D721Med (cell line): ENCODE results near the gene CKAP5.

Experiments used
- DNase-seq: peaks from one replicate; pipeline ENCODE4 v3.0.0; 2011; ENCODE audit warnings: low spot score; ENCODE audit not compliant: insufficient read length
- FAIRE-seq: peaks from 2 replicates; lab custom pipeline; 2011; peaks lifted over from hg19 to GRCh38; lab: Jason Lieb, UNC
- CTCF ChIP-seq: IDR thresholded peaks from 2 replicates; pipeline ENCODE4 v1.5.1; 2012; ENCODE audit warnings: mild to moderate bottlenecking, control low read depth; ENCODE audit not compliant: insufficient read depth; ENCODE audit errors: missing control alignments

Gene CKAP5

GRCh38 chr11:46856605-46857343 lies 10.7 kb upstream of the CKAP5 start:
- FAIRE-seq, result no peak
- no peak for TF ChIP-seq CTCF
- no peak for DNase-seq

GRCh38 chr11:46855863-46856262 lies 9.8 kb upstream of the CKAP5 start:
- TF ChIP-seq CTCF, result no peak
- DNase-seq (no peak), FAIRE-seq (no peak)

GRCh38 chr11:46855167-46855566 lies 9.1 kb upstream of the CKAP5 start:
- FAIRE-seq (no peak), DNase-seq (no peak)

GRCh38 chr11:46850829-46851380 lies 4.8 kb upstream of the CKAP5 start:
- no peak for FAIRE-seq
- no peak for TF ChIP-seq CTCF
- DNase-seq, result no peak

More at GRCh38 chr11:46855167-46855566, 9.1 kb upstream of the CKAP5 start:
- no peak for TF ChIP-seq CTCF

GRCh38 chr11:46849631-46850030 lies 3.6 kb upstream of the CKAP5 start:
- TF ChIP-seq CTCF, result no peak
- FAIRE-seq (no peak), DNase-seq (no peak)

GRCh38 chr11:46846510-46846830 lies 390 bp upstream of the CKAP5 start:
- FAIRE-seq, result no peak
- DNase-seq, result no peak
- no peak for TF ChIP-seq CTCF

GRCh38 chr11:46845440-46845739 lies 690 bp downstream of the CKAP5 start:
- FAIRE-seq (no peak), DNase-seq (no peak)

More at GRCh38 chr11:46845440-46845739, 690 bp downstream of the CKAP5 start:
- TF ChIP-seq CTCF, result no peak
